ENCODE measurements around the gene C2orf69.

The C2orf69 gene

GRCh38 chr2:199972088-199972626 lies 61.1 kb downstream of the C2orf69 start:
- DNase-seq: no peak

- DNase-seq: peak; percentile 58
Observed at GRCh38 chr2:199973703-199974102, 62.6 kb downstream of the C2orf69 start.

- DNase-seq: peak; percentile 76
Observed at GRCh38 chr2:199975273-199975895, 64.3 kb downstream of the C2orf69 start.

Data from fibroblast of skin of right quadriceps (primary cell).